HepG2 (cell line): ENCODE results near the gene PARM1. TPM values are rescaled to one million over a fixed set of nuclear protein-coding genes. Genes with fewer than 3 reads are reported as not detected.

ENCODE experiments used
- ATRX ChIP-seq: sonication (generic); formaldehyde crosslinking; IDR thresholded peaks from 2 replicates; pipeline ENCODE4 v1.4.0; 2020; ENCODE audit warnings: missing genetic modification reagents, borderline replicate concordance
- HNRNPK ChIP-seq: fragments of 200-400 bp; formaldehyde crosslinking; IDR thresholded peaks from 2 replicates; pipeline ENCODE4 v1.6.1; 2018; ENCODE audit warnings: low read length, low read depth, moderate library complexity, mild to moderate bottlenecking; ENCODE audit not compliant: poor library complexity, severe bottlenecking
- MEIS1 ChIP-seq: sonication (generic); formaldehyde crosslinking; IDR thresholded peaks from 2 replicates; pipeline ENCODE4 v1.9.0; 2021; ENCODE audit warnings: mild to moderate bottlenecking, missing genetic modification reagents, moderate library complexity, borderline replicate concordance
- SP5 ChIP-seq: IDR thresholded peaks from 2 replicates; pipeline ENCODE4 v1.6.1; 2016; ENCODE audit warnings: low read depth, borderline replicate concordance
- TFDP1 ChIP-seq: IDR thresholded peaks from 2 replicates; pipeline ENCODE4 v1.6.1; 2016; ENCODE audit warnings: missing compliant biosample characterization, missing genetic modification reagents, borderline replicate concordance
- ZNF282 ChIP-seq: fragments of 450-650 bp; IDR thresholded peaks from 2 replicates; pipeline ENCODE4 v1.6.1; 2018; ENCODE audit not compliant: partially characterized antibody
- ZNF598 ChIP-seq: sonication (generic); formaldehyde crosslinking; IDR thresholded peaks from 2 replicates; pipeline ENCODE4 v1.5.1; 2020; ENCODE audit warnings: mild to moderate bottlenecking, missing genetic modification reagents, borderline replicate concordance
- ZSCAN21 ChIP-seq: sonication (generic); formaldehyde crosslinking; IDR thresholded peaks from 2 replicates; pipeline ENCODE4 v1.8.0; 2022; ENCODE audit warnings: mild to moderate bottlenecking, missing genetic modification reagents, moderate library complexity, borderline replicate concordance
- polyA plus RNA-seq, 8 experiments: library from polyadenylated mRNA; depleted of rRNA in 3 of 8; stranded (reverse) in 7 of 8; unstranded in 1 of 8; fragments of >200 nt; fragmentation: Illumina TruSeq in 4 of 8; extraction: Trizol in 4 of 8; gene quantifications; 2 replicates each; pipeline versions ENCODE4 v1.2.1 to v1.2.3, GENCODE V29; 2011 to 2016; ENCODE audit warnings: low read depth in 4 of 8, missing spikeins in 1 of 8, mixed read lengths in 1 of 8; ENCODE audit not compliant: insufficient read depth in 1 of 8
- total RNA-seq, 5 experiments: library from RNA; depleted of rRNA; stranded (reverse); fragments of >200 nt; fragmentation: Illumina TruSeq; extraction: Trizol; gene quantifications; 2 replicates each; pipeline ENCODE4 v1.2.3, GENCODE V29; 2016; ENCODE audit warnings: low read depth in 1 of 5
- TF ChIP-seq, protein P1 (sequence below): sonication (generic); formaldehyde crosslinking; IDR thresholded peaks from 2 replicates; pipeline ENCODE4 v1.4.0; 2020; ENCODE audit warnings: missing genetic modification reagents
- TF ChIP-seq, protein P2 (sequence below): sonication (generic); formaldehyde crosslinking; IDR thresholded peaks from 2 replicates; pipeline ENCODE4 v1.9.0; 2022; ENCODE audit warnings: missing genetic modification reagents, mild to moderate bottlenecking, borderline replicate concordance
- TF ChIP-seq, protein P3 (sequence below): IDR thresholded peaks from 2 replicates; pipeline ENCODE4 v1.6.1; 2016; ENCODE audit warnings: low read depth

PARM1 gene
- total and polyA plus RNA-seq, 2 of the 13 experiments (the other 11 are each of a cell fraction or from before 2014, with no cell fraction given) = not detected

DNA sequence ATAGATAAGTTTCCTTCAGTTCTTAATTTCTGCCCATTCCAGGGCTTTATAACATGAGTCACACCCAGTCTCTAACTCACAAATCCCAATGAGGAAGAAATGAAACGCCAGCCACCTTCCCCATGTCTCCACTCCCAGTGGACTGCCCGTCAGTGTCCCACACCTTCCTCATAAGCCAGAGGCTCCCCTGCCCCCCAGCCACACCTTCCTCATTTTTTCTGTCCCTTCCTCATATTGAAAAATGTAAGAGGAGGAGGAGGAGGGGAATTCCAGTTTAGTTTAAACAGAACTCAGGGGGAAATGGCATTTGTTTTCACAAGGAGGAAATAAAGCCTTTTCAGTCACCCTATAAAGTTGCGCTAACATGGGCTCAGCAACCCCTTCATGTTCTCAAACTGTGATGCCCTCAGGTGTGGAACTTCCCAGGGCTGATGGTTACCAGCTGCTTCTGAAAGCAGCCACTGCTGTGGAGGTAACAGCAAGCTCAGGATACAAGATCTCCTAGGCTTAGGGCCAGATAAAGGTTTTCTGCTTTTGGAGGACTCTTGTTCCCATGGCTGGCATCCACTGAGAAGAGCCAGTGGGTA lies 97.8 kb downstream of the PARM1 start (continued):
- TF ChIP-seq, protein P1, sequence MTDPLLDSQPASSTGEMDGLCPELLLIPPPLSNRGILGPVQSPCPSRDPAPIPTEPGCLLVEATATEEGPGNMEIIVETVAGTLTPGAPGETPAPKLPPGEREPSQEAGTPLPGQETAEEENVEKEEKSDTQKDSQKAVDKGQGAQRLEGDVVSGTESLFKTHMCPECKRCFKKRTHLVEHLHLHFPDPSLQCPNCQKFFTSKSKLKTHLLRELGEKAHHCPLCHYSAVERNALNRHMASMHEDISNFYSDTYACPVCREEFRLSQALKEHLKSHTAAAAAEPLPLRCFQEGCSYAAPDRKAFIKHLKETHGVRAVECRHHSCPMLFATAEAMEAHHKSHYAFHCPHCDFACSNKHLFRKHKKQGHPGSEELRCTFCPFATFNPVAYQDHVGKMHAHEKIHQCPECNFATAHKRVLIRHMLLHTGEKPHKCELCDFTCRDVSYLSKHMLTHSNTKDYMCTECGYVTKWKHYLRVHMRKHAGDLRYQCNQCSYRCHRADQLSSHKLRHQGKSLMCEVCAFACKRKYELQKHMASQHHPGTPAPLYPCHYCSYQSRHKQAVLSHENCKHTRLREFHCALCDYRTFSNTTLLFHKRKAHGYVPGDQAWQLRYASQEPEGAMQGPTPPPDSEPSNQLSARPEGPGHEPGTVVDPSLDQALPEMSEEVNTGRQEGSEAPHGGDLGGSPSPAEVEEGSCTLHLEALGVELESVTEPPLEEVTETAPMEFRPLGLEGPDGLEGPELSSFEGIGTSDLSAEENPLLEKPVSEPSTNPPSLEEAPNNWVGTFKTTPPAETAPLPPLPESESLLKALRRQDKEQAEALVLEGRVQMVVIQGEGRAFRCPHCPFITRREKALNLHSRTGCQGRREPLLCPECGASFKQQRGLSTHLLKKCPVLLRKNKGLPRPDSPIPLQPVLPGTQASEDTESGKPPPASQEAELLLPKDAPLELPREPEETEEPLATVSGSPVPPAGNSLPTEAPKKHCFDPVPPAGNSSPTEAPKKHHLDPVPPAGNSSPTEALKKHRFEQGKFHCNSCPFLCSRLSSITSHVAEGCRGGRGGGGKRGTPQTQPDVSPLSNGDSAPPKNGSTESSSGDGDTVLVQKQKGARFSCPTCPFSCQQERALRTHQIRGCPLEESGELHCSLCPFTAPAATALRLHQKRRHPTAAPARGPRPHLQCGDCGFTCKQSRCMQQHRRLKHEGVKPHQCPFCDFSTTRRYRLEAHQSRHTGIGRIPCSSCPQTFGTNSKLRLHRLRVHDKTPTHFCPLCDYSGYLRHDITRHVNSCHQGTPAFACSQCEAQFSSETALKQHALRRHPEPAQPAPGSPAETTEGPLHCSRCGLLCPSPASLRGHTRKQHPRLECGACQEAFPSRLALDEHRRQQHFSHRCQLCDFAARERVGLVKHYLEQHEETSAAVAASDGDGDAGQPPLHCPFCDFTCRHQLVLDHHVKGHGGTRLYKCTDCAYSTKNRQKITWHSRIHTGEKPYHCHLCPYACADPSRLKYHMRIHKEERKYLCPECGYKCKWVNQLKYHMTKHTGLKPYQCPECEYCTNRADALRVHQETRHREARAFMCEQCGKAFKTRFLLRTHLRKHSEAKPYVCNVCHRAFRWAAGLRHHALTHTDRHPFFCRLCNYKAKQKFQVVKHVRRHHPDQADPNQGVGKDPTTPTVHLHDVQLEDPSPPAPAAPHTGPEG (CRISPR knock-in tag) = no peak
- TF ChIP-seq TFDP1 (CRISPR knock-in tag) (no peak), ZNF598 (CRISPR knock-in tag) (no peak), SP5 (CRISPR knock-in tag) (no peak), ZNF282 (no peak), ZSCAN21 (CRISPR knock-in tag) (no peak), ATRX (CRISPR knock-in tag) (no peak), HNRNPK (no peak), MEIS1 (CRISPR knock-in tag) (no peak)
- TF ChIP-seq, protein P2, sequence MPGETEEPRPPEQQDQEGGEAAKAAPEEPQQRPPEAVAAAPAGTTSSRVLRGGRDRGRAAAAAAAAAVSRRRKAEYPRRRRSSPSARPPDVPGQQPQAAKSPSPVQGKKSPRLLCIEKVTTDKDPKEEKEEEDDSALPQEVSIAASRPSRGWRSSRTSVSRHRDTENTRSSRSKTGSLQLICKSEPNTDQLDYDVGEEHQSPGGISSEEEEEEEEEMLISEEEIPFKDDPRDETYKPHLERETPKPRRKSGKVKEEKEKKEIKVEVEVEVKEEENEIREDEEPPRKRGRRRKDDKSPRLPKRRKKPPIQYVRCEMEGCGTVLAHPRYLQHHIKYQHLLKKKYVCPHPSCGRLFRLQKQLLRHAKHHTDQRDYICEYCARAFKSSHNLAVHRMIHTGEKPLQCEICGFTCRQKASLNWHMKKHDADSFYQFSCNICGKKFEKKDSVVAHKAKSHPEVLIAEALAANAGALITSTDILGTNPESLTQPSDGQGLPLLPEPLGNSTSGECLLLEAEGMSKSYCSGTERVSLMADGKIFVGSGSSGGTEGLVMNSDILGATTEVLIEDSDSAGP (CRISPR knock-in tag) = no peak
- TF ChIP-seq, protein P3, sequence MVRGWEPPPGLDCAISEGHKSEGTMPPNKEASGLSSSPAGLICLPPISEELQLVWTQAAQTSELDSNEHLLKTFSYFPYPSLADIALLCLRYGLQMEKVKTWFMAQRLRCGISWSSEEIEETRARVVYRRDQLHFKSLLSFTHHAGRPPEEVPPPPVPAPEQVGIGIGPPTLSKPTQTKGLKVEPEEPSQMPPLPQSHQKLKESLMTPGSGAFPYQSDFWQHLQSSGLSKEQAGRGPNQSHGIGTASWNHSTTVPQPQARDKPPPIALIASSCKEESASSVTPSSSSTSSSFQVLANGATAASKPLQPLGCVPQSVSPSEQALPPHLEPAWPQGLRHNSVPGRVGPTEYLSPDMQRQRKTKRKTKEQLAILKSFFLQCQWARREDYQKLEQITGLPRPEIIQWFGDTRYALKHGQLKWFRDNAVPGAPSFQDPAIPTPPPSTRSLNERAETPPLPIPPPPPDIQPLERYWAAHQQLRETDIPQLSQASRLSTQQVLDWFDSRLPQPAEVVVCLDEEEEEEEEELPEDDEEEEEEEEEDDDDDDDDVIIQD (CRISPR knock-in tag) = no peak
